HG02943 (cell line): ENCODE results near the gene IRF9.
A peak's percentile ranks its signal among the peaks of the same experiment; 100 is the strongest.

Experiments
- ATAC-seq: cut with Tn5 transposase; IDR thresholded peaks from one replicate; pipeline ENCODE4 v1.9.1; 2021; ENCODE audit warnings: mild to moderate bottlenecking, low read depth, moderate library complexity; ENCODE audit not compliant: unreplicated experiment

IRF9 gene

GRCh38 chr14:24160850-24161804, at the start of gene IRF9:
Gene IRF9, plus strand, starts transcription at chr14:24161265. Its CDS starts 880 bp downstream, at chr14:24162145.
- peak; percentile 80 for ATAC-seq

- ATAC-seq: no peak
These were observed 47.7 kb upstream of the IRF9 start for GRCh38 chr14:24113379-24113800.

- ATAC-seq: peak; percentile 16
These were observed 47.1 kb upstream of the IRF9 start for GRCh38 chr14:24113801-24114531.

GRCh38 chr14:24114532-24115421, 46.3 kb upstream of the IRF9 start, which contains the start of the genes DCAF11 and NRL:
Gene DCAF11, plus strand, starts transcription at chr14:24114777. Its CDS starts 818 bp downstream, at chr14:24115595.
Gene NRL, minus strand, starts transcription at chr14:24114949. Its CDS starts 32,101 bp downstream, at chr14:24082848.
- ATAC-seq: peak; percentile 83

GRCh38 chr14:24115422-24116127, 45.5 kb upstream of the IRF9 start:
- ATAC-seq: no peak

GRCh38 chr14:24116128-24116814, 44.8 kb upstream of the IRF9 start:
- ATAC-seq: no peak

GRCh38 chr14:24117179-24117578, 43.9 kb upstream of the IRF9 start:
- no peak for ATAC-seq

GRCh38 chr14:24119691-24120090, 41.4 kb upstream of the IRF9 start:
- ATAC-seq: no peak

- ATAC-seq: no peak
These were observed 39.9 kb upstream of the IRF9 start for GRCh38 chr14:24121210-24121609.

GRCh38 chr14:24122416-24122815, 38.6 kb upstream of the IRF9 start:
- ATAC-seq: no peak

- ATAC-seq: no peak
These were observed 38.2 kb upstream of the IRF9 start for GRCh38 chr14:24122898-24123297.

- no peak for ATAC-seq
These were observed 37.3 kb upstream of the IRF9 start for GRCh38 chr14:24123424-24124417.

GRCh38 chr14:24126939-24127338, 34.1 kb upstream of the IRF9 start:
- ATAC-seq: no peak

- no peak for ATAC-seq
These were observed 33.4 kb upstream of the IRF9 start for GRCh38 chr14:24127673-24128072.

- ATAC-seq: no peak
These were observed 31.6 kb upstream of the IRF9 start for GRCh38 chr14:24129410-24129998.

GRCh38 chr14:24130380-24130716, 30.7 kb upstream of the IRF9 start, which contains the start of gene FITM1:
Gene FITM1, plus strand, starts transcription at chr14:24130659. Its CDS starts 905 bp downstream, at chr14:24131564.
- no peak for ATAC-seq

- ATAC-seq: no peak
These were observed 30.1 kb upstream of the IRF9 start for GRCh38 chr14:24130717-24131548.
